HG03378 (cell line): ENCODE data around the gene PRELP.
"Not testable (repeated sequence)": the region's sequence is repeated elsewhere in the genome, so short reads cannot be mapped to it uniquely, and the experiment has no call there.

Experiments
- ATAC-seq: cut with Tn5 transposase; IDR thresholded peaks from one replicate; pipeline ENCODE4 v1.9.1; 2021; ENCODE audit warnings: mild to moderate bottlenecking, moderate library complexity; ENCODE audit not compliant: unreplicated experiment

Gene PRELP

DNA sequence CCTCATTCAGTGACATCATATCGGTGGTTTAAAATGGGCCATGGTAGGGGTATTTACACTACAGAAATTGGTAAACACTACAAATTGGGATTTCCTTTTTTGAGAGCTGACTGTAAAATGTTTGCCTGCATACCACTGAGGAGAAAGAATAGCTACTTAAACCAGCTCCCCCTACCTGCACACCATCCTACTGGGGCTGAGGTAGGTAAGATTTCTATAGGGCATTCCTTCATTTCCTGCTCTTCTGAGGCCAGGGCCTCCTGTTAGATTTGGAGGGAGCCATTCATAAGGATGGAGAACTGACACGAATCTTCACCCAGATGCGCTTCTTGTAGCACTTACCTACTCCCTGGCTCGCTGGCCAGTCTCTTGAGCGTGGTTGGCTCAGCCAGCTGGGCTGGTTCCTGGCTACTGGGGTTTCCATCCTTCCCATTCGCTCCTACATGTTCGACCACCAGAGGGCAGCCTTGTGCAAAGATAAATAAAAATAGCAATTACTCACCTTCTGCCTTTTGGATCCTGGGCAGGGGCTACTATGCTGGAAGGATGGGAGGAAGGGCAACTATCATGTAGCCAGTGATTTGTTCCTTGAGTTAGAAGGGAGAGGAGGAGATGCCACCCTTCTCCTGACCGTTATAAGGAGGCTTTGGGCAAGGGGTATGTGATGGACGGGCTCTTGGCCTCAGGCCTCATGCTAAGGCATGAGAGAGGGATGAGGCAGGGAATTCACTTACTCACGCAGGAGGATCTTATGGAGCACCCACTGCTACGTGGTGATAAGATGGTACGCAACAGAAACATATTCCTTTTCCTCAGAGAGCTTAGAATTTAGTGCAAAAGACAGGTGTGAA is 29.0 kb downstream of the PRELP start:
- ATAC-seq = no peak

DNA sequence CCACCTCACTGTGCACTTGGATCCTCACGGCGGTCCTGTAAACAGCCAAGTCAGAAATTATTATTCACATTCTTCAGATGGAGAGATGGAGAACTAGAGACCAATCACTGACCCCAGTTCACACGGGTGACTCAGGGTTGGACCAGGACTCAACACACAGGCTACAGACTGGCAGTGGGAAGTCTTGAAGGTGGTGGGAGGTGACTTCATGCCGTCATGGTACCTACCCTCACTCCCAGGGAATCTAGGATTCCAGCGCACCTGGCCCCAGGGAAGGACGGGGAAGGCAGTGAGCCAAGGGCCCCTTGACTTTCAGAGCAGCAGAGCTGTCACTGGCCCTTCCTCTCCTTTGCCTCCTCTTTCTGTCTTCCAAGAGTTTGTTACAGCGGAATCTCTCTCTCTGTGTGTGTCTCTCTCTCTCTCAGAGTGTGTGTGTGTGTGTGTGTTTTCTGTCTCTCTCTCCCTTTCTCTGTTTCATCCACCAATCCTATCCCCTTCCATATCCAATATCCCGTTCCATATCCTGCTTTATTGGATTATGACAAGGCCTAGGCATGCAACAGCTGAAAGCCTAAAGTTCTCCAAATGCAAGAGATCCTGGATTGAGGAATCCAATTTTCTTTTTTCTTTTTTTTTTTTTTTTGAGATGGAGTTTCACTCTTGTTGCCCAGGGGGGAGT is 30.1 kb downstream of the PRELP start:
- ATAC-seq = no peak

DNA sequence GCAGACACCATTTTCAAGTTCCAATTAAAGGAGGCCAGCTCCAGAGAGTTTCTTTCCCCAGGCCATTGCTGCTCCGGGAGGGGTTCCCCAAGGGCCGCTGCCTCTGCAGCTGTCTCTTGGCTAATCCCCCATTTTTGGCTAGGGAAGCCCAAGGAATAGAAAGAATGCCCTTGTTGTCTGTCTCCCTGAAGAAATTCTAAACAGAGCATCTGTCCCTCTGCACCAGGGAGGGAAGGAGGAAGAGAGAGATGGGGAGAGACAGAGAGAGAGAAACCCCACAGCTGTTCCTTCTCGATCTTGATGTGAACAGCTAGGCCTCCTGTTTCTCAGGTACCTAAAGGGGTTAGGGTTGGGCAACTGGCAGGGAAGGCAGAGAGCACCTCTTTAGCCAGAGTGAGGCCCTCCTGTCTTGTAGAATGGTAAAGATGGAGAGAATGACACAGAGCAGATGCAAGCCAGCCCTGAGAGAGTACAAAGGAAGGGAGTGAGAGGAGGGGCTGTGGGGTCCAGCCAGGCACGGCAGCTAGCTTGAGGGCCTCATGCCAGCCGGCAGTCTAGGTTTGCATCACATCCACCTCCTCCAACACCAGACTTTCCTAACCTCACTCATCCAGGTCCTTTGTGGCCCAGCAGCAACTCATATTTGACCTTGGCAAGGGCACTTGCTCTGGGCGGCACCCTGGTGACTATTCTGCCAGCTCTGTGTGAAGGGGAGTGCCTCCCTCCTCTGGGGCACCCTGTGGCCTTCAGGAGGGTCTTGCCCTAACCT is 31.4 kb downstream of the PRELP start:
- ATAC-seq = no peak

DNA sequence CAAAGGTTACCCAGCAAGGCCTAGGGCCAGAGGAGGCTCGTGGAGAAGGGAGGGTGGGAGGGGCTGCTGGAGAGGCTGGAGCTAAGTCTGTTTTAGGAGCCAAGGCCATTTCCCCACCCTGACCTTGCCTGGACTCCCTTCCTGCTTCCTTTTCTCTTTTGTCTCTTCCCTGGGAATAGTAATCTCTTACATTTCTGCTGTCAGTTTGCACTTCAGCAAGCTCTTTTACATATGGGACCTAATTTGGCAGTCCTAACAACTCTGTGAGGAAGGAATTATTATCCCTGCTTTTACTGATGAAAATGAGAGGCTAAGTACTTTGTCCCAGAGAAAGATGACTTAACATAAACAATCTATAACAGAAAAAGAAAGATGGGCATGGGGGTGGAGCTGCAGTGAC is 32.2 kb downstream of the PRELP start:
- no peak for ATAC-seq

DNA sequence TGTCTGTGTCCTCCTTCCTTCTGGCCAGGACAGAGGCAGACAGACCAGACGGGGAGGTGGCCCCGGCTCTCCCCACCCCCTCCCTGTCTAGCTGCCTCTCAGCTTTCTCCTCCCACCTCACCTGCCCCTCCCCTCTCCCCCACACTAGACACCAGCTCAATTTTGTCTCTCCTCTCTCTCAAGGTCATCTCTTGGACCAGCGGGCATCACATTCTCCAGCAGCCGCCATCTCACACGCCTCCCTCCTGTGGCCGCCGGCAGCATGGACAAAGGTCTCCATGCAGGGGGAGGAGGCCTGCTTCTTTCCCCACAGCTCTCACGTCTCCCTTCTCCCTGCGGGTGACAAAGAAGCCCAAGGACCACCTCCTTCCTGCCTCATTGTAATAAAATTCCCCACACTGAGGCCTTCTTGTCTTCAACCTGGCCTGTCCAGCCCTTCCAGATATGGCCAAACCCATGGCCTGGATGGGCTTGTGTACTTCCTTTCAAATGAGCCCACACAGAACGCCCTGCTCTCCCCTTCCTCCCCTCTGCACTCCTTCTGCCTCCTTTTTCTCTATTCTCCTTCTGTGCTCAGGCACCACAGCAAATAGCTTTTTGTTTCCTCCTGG is 33.0 kb downstream of the PRELP start:
- no peak for ATAC-seq

DNA sequence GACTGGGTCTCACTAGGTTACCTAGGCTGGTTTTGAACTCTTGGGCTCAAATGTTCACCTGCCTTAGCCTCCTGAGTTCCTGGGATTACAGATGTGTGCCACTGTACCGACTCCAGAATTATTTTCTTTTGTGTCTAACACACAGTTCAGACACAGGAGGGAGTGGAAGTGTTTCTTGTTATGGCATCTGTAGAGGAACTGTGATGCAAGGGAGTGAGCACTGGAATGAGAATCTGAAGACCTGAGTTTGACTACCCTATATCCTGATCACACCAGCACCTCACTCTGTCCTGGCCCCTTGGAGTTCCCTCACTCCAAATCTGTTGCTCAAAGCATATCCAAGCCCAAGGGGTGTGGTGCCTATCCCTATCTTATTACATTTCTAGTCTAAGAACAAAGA is 33.5 kb downstream of the PRELP start:
- no peak for ATAC-seq

DNA sequence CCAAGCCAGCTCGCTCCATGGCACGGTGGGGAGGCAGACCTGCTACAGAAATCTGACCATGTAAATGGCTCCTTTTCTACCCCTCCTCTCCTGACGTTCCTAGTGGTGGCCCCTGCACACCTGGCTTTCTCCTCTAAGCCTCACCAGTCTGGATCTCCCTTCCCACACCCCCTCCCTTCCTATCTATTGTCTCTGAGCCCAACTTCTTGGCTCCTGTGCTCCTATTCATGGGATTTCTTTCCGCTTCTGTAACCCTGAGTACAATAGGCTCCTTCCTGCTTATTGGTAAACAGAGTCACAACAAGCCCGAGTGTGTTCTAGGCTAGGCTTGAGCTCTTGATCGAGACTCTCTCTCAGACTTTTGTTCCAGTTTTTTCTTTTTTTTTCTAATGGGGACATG is 35.9 kb downstream of the PRELP start:
- ATAC-seq = no peak

DNA sequence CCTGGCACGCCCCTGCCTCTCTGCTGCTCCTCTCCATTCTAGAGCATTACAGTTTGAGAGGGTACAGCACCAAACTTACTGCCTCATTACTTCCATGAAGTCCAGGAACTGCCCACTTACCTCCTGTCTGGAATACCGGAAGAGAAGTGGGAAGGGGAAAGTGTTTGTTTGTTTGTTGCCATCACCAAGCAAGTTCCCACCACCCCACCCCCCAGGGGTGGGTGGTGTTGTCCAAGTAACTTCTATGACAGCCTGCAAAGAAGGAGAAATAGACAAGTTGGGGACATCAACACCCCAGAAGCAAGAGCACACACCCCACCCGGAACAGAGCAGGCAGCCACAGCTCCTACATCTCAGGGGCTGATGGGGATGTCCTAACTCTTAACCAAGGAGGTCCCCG is 36.3 kb downstream of the PRELP start:
- no peak for ATAC-seq

DNA sequence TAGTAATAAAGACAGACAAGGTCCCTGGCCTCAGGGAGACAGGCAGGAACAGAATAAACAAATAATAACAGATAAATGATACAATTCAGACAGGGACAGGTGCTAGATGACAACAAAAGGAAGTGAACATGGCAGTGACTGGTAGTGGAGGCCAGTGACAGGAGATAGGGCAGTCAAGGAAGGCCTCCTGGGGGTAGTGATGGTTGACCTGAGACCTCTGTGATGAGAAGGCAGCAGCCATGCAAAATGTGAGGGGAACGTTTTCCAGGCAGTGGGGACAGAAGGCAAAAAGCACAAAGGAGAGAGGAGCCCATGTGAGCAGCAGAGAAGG is 36.9 kb downstream of the PRELP start:
- no peak for ATAC-seq

DNA sequence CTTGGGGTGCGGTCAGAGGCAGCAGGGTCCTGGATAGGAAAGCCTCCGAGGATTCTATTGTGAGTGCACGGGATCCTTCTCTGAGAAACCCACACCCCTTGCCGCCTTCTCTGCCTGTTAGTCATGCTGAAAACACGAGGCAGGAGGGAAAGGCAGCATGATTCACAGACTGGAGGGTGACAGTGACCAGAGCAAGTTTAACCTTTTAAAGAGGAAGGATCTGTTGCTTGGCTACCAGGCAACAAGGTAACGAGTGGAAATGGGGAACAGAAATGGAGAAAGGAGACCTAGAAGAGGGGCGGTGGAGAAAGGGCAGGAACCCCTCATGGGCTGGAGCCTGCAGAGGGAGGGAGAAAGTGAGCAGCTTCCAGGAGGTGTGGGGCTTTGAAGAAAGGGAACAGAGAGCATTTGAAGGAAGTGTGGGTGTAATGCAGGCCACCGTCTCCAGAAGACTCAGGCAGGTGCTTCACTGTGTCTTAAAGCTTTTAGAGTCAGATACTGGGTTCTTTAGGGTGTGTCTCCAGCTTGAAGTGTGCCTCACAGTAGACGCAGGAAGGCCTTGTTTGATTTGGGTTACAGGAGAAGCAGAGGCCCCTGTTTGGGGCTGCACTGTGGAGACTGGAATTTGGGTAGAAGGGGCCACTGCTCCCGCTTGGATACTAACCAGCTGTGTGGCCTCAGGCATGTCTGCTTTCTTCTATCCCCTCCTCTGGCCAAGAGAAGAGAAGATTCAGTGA is 37.4 kb downstream of the PRELP start:
- no peak for ATAC-seq

DNA sequence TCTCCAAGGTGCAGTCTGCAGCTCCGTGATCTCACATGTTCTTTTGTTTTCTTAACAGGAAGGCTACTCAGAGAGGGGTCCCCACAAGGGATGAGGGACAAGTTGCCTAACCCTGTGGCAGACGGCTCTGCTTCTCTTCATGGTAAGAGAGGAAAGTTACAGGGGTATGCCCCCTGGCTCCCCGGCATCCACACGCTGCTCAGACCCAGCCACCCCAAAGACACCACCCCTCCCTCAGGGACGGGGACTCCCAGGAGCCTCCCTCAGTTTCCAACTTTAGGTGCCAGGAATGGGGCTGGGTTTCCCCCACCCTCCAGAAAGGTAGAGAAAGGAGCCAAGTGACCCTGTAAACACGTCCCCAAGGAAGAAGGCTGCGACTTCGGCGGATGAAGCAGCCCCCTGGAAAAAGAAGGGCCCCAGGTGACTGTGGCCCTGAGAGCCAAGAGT is 38.0 kb downstream of the PRELP start:
- no peak for ATAC-seq

DNA sequence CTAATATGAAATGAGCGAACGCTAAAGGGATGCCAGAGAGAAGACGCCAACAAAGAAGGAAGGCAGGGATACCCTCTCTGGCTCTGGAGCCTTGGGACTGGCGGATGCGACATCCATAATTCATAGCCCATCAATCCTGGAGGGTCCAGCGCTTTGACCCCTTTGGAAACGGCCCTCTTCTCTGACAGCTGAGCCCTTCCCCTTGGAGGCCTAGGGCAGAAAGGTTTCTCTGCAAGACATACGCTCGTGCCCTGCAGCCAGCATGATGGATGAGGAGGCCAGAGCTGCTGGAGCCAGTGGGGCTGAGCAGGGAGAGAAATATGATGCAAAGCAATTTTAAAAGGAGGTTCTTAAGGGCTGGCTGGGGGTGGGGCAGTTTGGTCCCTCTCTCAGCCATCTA is 40.6 kb downstream of the PRELP start:
- ATAC-seq = no peak

DNA sequence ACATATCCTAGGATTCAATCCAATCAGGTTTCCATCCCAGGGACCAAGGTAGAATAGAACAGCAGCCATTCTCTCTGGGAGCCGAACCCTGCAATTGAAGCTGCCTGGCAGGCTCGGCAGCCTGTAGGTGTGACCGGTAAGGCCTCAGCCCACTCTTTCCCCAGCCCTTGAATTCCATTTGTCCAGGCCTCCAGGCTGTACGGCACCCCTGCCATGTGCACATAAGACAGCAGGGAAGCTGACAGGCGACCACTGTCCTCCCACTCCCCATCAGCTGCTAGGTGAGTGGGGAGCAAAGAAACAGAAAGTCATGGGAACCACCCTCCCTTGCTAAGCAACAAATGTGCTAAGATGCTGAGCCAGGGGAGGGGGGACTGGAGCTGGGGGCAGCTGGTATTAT is 41.3 kb downstream of the PRELP start:
- ATAC-seq = no peak

DNA sequence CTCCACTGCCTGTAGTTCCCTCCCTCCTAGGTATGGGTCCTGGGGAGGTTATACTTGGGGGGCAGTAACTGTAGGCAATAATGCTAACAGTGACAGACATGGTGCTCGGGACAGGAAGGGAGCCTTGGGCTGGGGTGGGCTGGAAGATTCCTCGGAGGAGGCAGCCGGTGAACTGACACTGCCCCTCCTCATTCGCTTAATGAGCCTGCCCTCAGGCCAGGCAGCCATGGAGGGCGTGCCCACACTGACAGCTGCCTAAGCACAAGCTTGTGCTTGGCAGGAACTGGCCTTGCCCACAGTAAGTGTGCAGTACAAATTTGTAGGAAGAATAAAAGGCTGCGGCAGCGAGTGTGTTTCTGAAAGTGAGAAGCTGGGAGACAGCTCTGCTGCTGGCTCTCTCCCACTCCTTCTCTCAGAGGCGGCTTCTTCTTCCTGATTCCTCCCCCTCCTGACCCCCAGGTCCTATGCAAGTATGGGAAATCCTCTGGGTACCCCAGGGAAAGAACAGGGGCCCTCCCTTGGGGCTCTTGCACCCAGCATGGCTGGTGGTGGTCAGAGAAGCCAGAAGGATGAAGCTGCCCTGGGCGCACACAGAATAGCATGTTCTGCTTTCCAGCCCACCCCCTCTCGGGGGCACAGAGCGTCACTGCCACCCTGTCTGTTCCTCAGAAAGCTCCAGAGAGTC is 42.0 kb downstream of the PRELP start:
- ATAC-seq = no peak

DNA sequence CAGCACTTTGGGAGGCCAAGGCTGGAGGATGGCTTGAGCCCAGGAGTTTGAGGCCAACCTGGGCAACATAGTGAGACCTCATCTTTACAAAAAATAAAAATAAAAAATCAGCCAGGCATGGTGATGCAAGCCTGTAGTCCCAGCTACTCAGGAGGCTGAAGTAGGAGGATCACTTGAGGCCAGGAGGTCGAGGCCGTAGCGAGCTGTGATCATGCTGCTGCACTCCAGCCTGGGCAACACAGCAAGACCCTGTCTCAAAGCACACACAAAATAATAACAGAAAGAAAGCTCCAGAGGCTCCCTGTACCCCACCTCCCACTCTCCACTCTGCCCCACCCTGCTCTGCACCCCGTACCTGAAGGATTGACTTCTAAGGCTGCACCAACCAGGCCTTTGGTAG is 42.5 kb downstream of the PRELP start:
- ATAC-seq = not testable (repeated sequence)

DNA sequence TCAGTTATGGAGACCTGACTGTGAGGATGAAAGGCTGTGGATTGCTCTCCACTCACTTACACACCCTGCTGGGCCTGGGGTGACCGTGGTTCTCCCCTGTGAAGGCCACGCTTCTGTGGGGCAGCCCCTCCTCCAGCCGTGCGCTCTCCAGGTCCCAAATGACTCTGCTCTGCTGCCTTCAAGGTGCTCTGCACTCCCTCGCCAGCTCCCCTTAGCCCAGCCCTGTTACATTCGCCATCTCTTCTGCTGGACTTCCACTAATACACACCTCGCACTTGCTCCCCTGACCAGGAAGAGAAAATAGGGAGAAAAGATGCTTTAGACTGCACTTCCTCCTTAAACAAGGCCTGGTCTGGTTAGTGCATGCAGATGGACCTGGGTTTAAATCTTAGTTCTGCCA is 42.9 kb downstream of the PRELP start:
- ATAC-seq = no peak

DNA sequence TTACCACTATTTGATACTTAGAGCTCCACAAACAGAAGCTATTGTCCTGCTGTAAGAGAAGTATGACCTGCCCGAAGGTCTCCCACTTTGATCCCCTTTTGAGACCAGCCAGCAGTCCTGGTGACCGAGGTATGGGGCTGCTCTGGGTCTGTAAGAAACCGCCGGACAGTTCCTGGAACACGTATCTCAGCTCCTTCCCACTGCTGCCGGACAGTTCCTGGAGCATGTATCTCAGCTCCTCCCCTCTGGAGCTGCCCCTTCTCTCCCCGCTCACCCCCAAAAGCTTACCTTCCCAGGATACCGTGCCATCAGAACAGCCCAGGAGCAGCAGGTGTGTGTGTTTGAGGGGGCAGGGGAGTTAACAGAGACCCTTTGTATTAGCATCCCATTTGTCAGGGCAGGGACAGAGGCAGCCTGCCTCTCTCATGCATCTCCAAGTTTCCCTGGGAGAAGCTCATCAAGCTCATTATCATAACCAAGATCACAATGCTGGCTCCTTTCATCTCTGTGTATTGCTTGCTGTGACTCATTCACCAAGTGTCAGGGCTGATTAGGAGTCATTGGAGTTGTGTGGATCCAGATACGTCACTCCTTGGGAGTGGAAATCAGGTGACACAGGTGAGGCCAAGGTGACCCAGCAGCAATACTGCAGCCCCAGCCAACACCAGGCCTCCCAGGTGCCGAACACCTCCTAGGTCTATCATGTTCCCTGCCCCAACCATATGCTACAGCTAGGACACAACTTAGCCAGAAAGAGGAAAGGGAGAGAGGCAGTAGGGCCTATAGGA is 43.6 kb downstream of the PRELP start:
- no peak for ATAC-seq

DNA sequence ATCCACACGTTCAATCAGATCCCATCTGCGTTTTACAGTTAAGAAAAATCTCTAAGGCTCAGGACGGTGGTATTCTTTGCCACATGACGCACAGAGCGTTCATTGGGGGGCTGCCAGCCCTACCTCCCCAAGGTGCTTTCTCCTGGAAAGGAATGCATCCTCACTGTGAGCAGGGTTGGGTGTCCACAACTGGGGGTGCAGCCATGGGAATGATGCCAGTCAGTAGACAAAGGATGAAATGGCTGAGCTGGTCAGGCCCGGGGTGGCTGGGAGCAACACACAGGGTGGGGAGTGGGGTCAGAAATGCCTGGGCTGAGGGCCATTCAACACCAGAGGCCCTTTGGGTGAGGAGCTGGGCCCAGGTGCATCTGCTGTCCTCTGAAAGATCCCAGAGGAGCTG is 44.3 kb downstream of the PRELP start:
- no peak for ATAC-seq

DNA sequence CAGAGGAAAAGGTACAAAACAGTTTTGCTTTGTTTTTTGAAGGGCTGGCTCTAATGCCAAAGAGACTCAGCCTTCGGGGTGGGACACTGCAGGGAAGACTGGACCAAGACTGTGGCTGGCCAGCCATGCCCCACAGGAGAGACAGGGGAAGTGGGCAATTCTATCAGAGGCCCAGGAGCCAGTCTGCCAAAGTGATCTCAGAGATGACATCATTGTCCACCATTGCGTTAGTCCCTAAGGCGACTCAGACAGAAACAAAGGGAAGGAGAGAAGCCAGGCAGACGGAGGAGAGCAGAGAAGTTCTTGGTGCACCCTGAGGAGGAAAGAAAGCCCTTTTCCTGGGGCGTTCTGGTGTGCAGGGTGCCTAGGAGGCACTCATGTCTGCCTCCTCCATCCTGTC is 44.7 kb downstream of the PRELP start:
- ATAC-seq = no peak
